Measurements from ENCODE around the gene MAF.

MAF gene

DNA sequence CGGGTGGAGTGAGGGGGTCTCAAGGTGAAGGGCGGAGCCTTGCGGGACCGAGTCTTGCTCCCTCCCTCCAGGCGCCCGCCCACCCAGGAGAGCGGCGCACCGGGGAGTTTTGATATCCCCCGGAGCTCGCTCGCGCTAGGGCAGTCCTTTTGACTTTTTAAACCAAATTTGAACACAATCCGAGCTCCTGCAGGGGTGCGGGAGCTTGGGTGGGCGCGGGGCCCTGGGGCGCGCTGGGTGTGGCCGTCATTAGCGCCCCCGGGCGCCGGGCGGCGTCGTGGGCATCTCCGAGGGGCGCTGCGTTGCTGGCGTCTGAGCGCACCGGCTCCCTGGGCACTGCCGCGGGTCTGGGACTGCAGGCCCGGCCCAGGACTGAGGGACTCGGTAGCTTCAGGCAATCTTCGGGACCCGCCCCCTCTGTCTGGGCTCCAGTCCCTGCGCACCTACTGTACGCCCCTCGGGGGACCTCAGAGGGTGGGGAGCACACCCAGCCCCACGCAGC, 10.9 kb downstream of the MAF start:
- H3K9me3 ChIP-seq (ENCODE audit: control insufficient read depth, low read length): no peaks in the 10 kb centered on the region
- H3K4me1 ChIP-seq (ENCODE audit: control insufficient read depth, insufficient read depth, low read length, poor library complexity, severe bottlenecking): peaks cover 16% of the 10 kb centered on the region
- no peak overlapping the region for H3K4me3 ChIP-seq (ENCODE audit: extremely low read depth, insufficient read depth, low read length, poor library complexity, severe bottlenecking)
- no peak overlapping the region for H3K27ac ChIP-seq (ENCODE audit: low read depth, low read length, severe bottlenecking)
- no peaks in the 10 kb centered on the region for H3K36me3 ChIP-seq (ENCODE audit: control insufficient read depth, insufficient read depth, low read length)
- 60 to 71% methylated on average over 32 to 43 of the region's 43 CpGs for WGBS, 2 experiments (ENCODE audit: insufficient coverage in 2 of 2)

DNA sequence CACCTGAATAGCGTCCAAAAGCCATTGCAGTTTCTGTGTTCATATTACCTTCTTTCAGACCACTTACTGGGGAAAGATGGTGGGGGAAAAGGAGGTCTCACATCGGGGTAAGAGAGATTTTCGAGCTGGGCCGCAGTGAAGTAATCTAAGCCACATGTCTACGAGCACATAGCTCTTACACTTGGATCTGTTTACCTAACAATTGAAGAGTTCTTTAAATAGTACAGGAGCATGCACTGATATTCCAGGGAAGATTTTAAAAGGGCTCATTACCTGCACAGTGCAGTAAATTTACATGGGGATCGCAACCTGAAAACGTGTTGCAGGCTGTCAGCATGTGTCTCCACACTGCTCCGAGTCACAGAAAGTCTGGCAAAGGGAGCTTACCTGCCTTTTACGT, 12.6 kb downstream of the MAF start:
- H3K27ac ChIP-seq (ENCODE audit: low read depth, low read length, severe bottlenecking): no peak overlapping the region
- no peak overlapping the region for H3K4me3 ChIP-seq (ENCODE audit: extremely low read depth, insufficient read depth, low read length, poor library complexity, severe bottlenecking)
- no peaks in the 10 kb centered on the region for H3K36me3 ChIP-seq (ENCODE audit: control insufficient read depth, insufficient read depth, low read length)
- 69 to 82% methylated on average over 4 to 5 of the region's 9 CpGs for WGBS, 2 experiments (ENCODE audit: insufficient coverage in 2 of 2)
- H3K9me3 ChIP-seq (ENCODE audit: control insufficient read depth, low read length): no peaks in the 10 kb centered on the region
- peaks cover 11% of the 10 kb centered on the region for H3K4me1 ChIP-seq (ENCODE audit: control insufficient read depth, insufficient read depth, low read length, poor library complexity, severe bottlenecking)

DNA sequence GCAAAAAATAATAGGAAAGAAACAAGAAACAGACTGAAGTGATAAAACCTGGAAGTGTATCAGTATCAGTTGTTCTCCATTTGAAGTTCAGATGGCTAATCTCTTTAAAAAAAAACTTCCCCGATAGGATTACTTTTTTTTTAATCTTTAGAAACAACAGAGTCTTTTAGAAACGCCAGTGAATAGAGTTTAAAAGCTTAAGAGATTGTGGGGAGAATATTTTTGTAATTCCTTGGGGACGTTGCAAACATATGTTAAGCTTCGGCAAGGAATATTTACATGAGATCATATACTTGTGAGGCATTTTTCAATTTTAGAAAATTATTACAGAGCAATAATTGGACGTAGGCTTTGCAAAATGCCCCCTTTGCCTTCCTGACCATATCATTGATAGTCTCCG, 13.2 kb downstream of the MAF start:
- Histone ChIP-seq H3K36me3 (ENCODE audit: control insufficient read depth, insufficient read depth, low read length) (no peaks in the 10 kb centered on the region), H3K4me3 (ENCODE audit: extremely low read depth, insufficient read depth, low read length, poor library complexity, severe bottlenecking) (no peak overlapping the region), H3K9me3 (ENCODE audit: control insufficient read depth, low read length) (no peaks in the 10 kb centered on the region), H3K27ac (ENCODE audit: low read depth, low read length, severe bottlenecking) (no peak overlapping the region), H3K4me1 (ENCODE audit: control insufficient read depth, insufficient read depth, low read length, poor library complexity, severe bottlenecking) (peaks cover 5% of the 10 kb centered on the region)
- 95 to 100% methylated on average over 1 to 2 of the region's 6 CpGs for WGBS, 2 experiments (ENCODE audit: insufficient coverage in 2 of 2)

DNA sequence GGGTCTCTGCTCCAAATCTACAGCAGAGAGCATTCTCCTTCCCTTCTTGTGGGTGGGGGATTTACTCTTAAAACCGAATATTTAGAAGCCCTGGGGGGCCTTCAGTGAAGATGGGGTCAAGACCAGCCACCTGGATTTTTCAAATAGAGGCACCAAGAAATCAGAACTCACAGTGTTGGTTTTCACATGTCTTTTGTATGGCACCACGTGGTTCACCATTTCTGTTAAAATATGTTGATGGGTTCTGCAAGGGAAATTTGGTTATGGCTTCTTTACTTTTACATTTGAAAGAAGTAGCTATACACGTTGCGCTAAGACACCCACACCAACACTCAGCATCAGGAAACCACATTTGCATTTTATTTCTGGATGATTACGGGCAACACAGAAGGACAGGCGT, 17.7 kb downstream of the MAF start:
- 58 to 100% methylated on average over 2 to 3 of the region's 6 CpGs for WGBS, 2 experiments (ENCODE audit: insufficient coverage in 2 of 2)
- Histone ChIP-seq H3K4me3 (ENCODE audit: extremely low read depth, insufficient read depth, low read length, poor library complexity, severe bottlenecking) (no peak overlapping the region), H3K36me3 (ENCODE audit: control insufficient read depth, insufficient read depth, low read length) (no peaks in the 10 kb centered on the region), H3K4me1 (ENCODE audit: control insufficient read depth, insufficient read depth, low read length, poor library complexity, severe bottlenecking) (no peaks in the 10 kb centered on the region), H3K9me3 (ENCODE audit: control insufficient read depth, low read length) (no peaks in the 10 kb centered on the region), H3K27ac (ENCODE audit: low read depth, low read length, severe bottlenecking) (no peak overlapping the region)

DNA sequence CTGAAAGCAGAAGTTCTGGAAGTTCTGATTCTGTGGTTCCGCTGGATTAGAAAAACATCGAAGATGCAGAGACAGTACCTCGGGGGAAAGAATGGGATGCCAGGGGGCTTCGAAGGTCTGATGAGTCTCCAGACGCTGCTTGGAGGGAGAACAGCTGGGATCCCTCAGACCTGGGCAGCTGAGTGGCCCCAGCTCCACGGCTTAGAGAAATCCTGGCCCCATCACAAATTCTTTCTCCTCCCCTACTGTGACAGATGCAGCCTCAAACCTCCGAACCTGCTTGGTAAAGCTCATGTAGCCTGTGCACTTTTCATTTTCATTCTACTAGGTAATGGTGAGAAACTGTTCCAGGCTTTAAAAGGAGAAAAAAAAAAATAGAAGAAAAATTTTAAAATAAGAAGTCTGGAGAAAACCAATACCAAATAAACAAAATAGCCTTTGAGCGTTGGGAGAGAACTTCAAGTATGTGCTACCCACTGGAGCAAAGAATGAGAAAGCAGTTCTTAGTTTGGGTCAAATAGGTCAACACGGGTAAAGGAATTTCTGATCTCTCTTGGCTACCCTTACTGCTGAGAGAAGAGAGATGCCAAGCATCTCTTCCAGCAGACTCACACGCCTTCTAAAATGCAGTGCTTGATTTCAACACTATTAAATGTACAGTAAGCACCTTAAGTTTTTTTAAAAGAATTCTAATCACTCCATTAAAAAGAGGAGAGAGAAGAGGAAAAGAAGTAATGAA, 19.9 kb downstream of the MAF start:
- no peaks in the 10 kb centered on the region for H3K4me1 ChIP-seq (ENCODE audit: control insufficient read depth, insufficient read depth, low read length, poor library complexity, severe bottlenecking)
- H3K27ac ChIP-seq (ENCODE audit: low read depth, low read length, severe bottlenecking): no peak overlapping the region
- WGBS, 2 experiments (ENCODE audit: insufficient coverage in 2 of 2): 68 to 70% methylated on average over 5 to 6 of the region's 10 CpGs
- H3K36me3 ChIP-seq (ENCODE audit: control insufficient read depth, insufficient read depth, low read length): no peaks in the 10 kb centered on the region
- H3K4me3 ChIP-seq (ENCODE audit: extremely low read depth, insufficient read depth, low read length, poor library complexity, severe bottlenecking): no peak overlapping the region
- H3K9me3 ChIP-seq (ENCODE audit: control insufficient read depth, low read length): no peaks in the 10 kb centered on the region

DNA sequence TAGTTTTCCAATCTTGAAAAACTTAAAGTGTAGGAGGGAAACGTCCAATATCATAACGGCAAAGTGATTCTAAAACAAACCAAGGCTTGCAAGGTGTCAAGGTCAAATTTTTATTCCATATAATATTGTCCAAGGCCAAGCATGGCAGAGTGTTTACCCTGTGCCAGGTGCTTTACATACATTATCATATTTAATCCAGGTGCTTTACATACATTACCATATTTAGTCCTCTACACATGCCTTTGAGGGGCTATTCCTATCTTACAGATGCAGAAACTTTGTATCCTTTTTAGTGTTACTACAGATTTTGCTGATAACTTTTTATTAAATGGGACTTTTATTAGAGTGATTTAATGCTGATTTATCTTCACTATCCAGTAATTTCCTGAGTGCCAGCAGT, 23.9 kb downstream of the MAF start:
- H3K36me3 ChIP-seq (ENCODE audit: control insufficient read depth, insufficient read depth, low read length): no peaks in the 10 kb centered on the region
- H3K9me3 ChIP-seq (ENCODE audit: control insufficient read depth, low read length): no peaks in the 10 kb centered on the region
- no peak overlapping the region for H3K4me3 ChIP-seq (ENCODE audit: extremely low read depth, insufficient read depth, low read length, poor library complexity, severe bottlenecking)
- no peak overlapping the region for H3K27ac ChIP-seq (ENCODE audit: low read depth, low read length, severe bottlenecking)
- no peaks in the 10 kb centered on the region for H3K4me1 ChIP-seq (ENCODE audit: control insufficient read depth, insufficient read depth, low read length, poor library complexity, severe bottlenecking)
- 86 to 100% methylated on average over 1 to 2 of the region's 2 CpGs for WGBS, 2 experiments (ENCODE audit: insufficient coverage in 2 of 2)

DNA sequence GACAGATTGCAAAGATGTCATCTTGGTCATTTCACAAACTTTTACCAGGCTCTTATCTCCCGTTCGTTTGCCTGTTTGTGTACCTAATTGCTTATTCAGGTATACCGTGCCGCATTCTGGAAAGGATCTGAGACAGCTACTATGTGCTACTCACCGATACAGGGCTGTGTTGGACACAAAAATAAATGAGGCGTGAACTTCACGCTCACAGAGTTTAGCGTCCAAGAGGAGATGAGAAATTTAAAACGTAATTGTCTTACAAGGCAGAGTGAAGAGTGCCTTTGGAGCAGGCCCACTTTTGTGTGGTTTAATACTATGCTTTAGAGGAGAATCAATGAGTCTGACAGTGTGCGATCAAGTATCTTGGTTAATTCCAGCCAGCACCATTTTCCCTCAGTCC, 26.7 kb downstream of the MAF start:
- Histone ChIP-seq H3K27ac (ENCODE audit: low read depth, low read length, severe bottlenecking) (no peak overlapping the region), H3K4me3 (ENCODE audit: extremely low read depth, insufficient read depth, low read length, poor library complexity, severe bottlenecking) (no peak overlapping the region), H3K36me3 (ENCODE audit: control insufficient read depth, insufficient read depth, low read length) (no peaks in the 10 kb centered on the region), H3K9me3 (ENCODE audit: control insufficient read depth, low read length) (no peaks in the 10 kb centered on the region), H3K4me1 (ENCODE audit: control insufficient read depth, insufficient read depth, low read length, poor library complexity, severe bottlenecking) (no peaks in the 10 kb centered on the region)
- 84 to 91% methylated on average over 7 to 8 of the region's 10 CpGs for WGBS, 2 experiments (ENCODE audit: insufficient coverage in 2 of 2)

DNA sequence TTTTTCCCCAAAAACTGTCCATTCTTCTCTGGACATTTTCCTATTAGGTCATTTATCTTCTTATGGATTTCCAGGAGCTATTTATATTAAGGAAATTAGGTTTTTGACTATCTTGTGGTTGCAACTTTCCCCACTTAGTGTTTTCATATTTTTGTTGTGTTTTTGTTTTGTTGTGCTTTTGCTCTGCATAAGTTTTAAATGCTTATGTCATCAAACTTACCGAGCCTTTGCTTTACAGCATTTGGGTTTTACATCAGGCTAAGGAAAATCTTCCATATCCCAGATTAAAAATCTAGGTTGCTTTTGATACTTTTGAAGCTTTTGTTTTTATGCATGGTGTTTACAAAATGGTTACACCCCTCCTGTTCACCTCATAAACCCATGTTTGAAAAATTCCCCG, 27.5 kb downstream of the MAF start:
- Histone ChIP-seq H3K36me3 (ENCODE audit: control insufficient read depth, insufficient read depth, low read length) (no peaks in the 10 kb centered on the region), H3K27ac (ENCODE audit: low read depth, low read length, severe bottlenecking) (no peak overlapping the region), H3K4me1 (ENCODE audit: control insufficient read depth, insufficient read depth, low read length, poor library complexity, severe bottlenecking) (no peaks in the 10 kb centered on the region), H3K4me3 (ENCODE audit: extremely low read depth, insufficient read depth, low read length, poor library complexity, severe bottlenecking) (no peak overlapping the region), H3K9me3 (ENCODE audit: control insufficient read depth, low read length) (no peaks in the 10 kb centered on the region)
- WGBS, 2 experiments (ENCODE audit: insufficient coverage in 2 of 2): no CpG with 5 or more reads among the region's 2 CpGs

DNA sequence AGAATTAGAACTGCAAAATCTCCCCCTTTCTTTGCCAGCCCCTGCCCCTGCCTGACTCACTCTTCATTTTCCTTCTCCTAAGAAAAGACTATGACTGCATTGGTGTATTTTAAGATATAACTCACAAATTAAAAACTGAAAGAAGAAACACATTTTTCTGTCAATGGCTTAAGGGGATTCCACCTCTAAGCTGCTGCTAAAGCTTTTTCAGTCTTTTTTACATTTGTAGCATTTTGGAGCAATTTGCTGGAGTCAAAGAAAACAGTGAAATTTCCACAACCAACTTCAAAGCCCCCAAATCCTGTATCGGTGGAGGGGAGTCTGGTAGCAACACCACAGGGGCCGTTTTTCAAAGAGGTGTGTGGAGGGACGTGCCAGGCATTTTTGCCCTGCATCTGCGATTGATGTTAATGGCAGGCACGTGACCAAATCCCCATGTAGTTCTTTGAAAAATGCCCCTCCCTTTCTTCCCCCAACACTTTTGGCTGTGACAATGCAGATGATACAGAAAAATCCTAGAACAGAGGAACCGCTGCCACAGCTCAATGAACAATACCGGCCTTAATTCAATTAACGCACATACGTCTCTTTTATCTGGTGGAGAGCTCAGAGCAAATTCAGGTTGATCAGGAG, 28.5 kb downstream of the MAF start:
- no peaks in the 10 kb centered on the region for H3K9me3 ChIP-seq (ENCODE audit: control insufficient read depth, low read length)
- H3K4me1 ChIP-seq (ENCODE audit: control insufficient read depth, insufficient read depth, low read length, poor library complexity, severe bottlenecking): no peaks in the 10 kb centered on the region
- 31 to 35% methylated on average over 7 to 8 of the region's 9 CpGs for WGBS, 2 experiments (ENCODE audit: insufficient coverage in 2 of 2)
- H3K36me3 ChIP-seq (ENCODE audit: control insufficient read depth, insufficient read depth, low read length): no peaks in the 10 kb centered on the region
- no peak overlapping the region for H3K27ac ChIP-seq (ENCODE audit: low read depth, low read length, severe bottlenecking)
- H3K4me3 ChIP-seq (ENCODE audit: extremely low read depth, insufficient read depth, low read length, poor library complexity, severe bottlenecking): no peak overlapping the region

DNA sequence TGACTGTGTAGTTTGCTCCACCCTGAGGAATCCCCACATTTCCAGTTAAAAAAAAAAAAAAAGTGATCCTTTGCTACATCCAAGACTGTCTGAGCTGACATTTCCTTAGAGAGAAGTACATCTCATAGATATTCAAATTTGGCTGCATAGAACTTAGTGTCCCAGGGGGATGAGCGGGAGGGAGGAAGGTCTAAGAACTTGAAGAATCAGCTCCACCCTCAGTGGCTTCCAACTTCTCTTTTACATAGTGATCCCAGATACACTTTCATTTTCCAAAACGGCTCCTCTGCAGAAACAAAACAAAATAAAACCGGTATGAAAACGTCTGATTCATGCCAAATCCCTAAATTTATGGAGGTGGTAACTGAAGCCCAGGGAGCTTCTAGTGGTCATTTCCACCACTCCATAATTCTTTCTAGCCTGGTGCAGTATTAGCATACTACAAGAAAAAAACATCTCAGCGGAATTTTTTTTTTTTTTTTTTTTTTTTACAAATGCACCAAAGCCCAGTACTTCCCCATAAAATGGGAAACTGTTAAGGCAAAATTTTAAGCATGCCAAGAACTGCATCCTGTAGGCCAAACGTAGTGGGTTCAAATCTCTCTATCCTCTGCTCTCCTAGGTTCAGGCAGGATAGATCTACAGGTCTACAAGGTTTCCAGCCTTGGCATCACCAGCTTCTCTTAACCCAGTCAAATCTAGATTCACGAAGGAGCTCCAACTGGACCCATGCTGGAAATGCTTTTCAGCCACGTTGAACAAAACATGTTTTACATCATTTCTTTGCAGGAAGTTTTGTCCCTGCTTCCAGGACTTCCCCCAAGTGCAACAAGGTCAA, 29.3 kb downstream of the MAF start:
- H3K4me3 ChIP-seq (ENCODE audit: extremely low read depth, insufficient read depth, low read length, poor library complexity, severe bottlenecking): no peak overlapping the region
- WGBS, 2 experiments (ENCODE audit: insufficient coverage in 2 of 2): 66 to 71% methylated on average over 7 of the region's 8 CpGs
- no peak overlapping the region for H3K27ac ChIP-seq (ENCODE audit: low read depth, low read length, severe bottlenecking)
- no peaks in the 10 kb centered on the region for H3K36me3 ChIP-seq (ENCODE audit: control insufficient read depth, insufficient read depth, low read length)
- no peaks in the 10 kb centered on the region for H3K9me3 ChIP-seq (ENCODE audit: control insufficient read depth, low read length)
- no peaks in the 10 kb centered on the region for H3K4me1 ChIP-seq (ENCODE audit: control insufficient read depth, insufficient read depth, low read length, poor library complexity, severe bottlenecking)

Data from mesodermal cell (in vitro differentiated cells).